Activated CD4-positive, alpha-beta T cell treated with anti-CD3 and anti-CD28 coated beads for 48 hours (primary cell): ENCODE data around the gene OXSM.

Experiments used
- DNase-seq: peaks from one replicate; pipeline ENCODE4 v3.0.0-alpha.2; 2020

Gene OXSM

GRCh38 chr3:25812644-25813043, 22.8 kb downstream of the OXSM start:
- no peak for DNase-seq

GRCh38 chr3:25817107-25817506, 27.2 kb downstream of the OXSM start:
- no peak for DNase-seq

- DNase-seq, result no peak
Observed at GRCh38 chr3:25817638-25818037, 27.7 kb downstream of the OXSM start.

- DNase-seq, result no peak
Observed at GRCh38 chr3:25818335-25818734, 28.4 kb downstream of the OXSM start.

GRCh38 chr3:25820366-25820765, 30.5 kb downstream of the OXSM start:
- DNase-seq, result no peak

- DNase-seq, result no peak
Observed at GRCh38 chr3:25820816-25821486, 31.1 kb downstream of the OXSM start.

- no peak for DNase-seq
Observed at GRCh38 chr3:25821746-25822573, 32.1 kb downstream of the OXSM start.

- no peak for DNase-seq
Observed at GRCh38 chr3:25823314-25823713, 33.4 kb downstream of the OXSM start.

GRCh38 chr3:25826510-25826909, 36.6 kb downstream of the OXSM start:
- DNase-seq, result no peak

GRCh38 chr3:25830373-25831280, 40.7 kb downstream of the OXSM start:
- no peak for DNase-seq

- DNase-seq, result no peak
Observed at GRCh38 chr3:25831578-25831977, 41.7 kb downstream of the OXSM start.

GRCh38 chr3:25834346-25834745, 44.5 kb downstream of the OXSM start:
- DNase-seq, result no peak

- DNase-seq, result no peak
Observed at GRCh38 chr3:25836579-25836978, 46.7 kb downstream of the OXSM start.

GRCh38 chr3:25837038-25837437, 47.1 kb downstream of the OXSM start:
- DNase-seq, result no peak

GRCh38 chr3:25840099-25840498, 50.2 kb downstream of the OXSM start:
- no peak for DNase-seq

- no peak for DNase-seq
Observed at GRCh38 chr3:25843332-25843731, 53.4 kb downstream of the OXSM start.
